Activated CD4-positive, alpha-beta T cell treated with anti-CD3 and anti-CD28 coated beads, Interleukin-10, Interleukin-2, amounts not matched to agents 100 ng/mL and 50 ng/mL, durations not matched to agents 16 hours and 8 hours (primary cell): ENCODE measurements around the gene TMEM184C.

Source experiments
- DNase-seq: peaks from one replicate; pipeline ENCODE4 v3.0.0-alpha.2; 2020

The TMEM184C gene

DNA sequence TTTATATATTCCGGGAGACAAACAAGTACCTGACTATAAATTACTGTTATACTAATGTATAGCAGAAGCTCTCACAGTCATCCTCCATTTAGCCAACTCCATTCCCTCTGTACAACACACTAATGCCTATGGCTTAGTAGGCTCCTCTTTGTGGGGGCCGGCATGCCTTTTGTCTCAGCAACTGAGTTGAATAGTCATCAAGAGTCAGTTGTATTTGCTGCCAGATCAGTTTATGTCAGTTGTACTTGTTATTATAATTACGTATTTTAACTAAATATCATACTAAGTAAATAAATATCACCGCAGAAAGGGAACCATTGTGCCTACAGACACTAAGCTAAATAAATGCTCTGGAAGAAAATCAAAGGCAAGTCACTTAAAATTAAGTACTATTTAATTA lies 56.9 kb downstream of the TMEM184C start:
- no peak for DNase-seq

DNA sequence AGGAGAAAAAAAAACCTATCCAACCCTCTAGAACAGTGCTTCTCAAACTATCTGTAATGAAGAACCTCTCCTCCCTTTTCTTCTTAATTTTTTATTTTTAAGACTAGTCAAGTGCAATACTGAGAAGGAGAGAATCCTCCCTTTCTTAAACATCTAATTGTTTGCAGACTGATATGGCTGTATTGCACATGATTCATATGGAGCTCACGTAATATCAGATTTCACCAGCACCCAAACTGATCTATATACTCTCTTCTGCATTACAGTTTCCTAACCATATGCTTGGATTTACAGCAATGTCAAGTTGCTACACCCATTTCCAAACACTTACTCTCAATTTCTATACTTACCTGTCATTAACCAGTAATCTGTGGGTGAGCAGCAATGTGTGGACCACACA lies 57.3 kb downstream of the TMEM184C start:
- DNase-seq: no peak

DNA sequence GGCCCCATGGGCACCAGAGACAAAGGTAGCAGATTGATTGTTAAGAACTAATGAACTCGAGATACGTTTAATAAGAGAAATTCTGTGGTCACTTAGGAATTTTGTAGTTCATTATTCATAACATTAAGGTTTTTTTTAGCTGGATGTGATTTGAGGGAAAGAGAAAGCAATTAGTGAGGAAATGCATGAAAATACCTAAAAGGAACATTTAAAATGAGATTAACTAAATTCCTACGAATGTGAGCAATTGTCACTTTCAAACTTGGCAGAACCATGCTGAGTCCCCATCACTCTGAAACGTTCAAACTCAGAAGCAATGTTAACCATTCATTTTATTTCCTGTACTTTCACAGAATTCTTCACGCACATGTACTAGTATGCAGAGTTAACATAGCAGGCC lies 60.9 kb downstream of the TMEM184C start:
- no peak for DNase-seq

DNA sequence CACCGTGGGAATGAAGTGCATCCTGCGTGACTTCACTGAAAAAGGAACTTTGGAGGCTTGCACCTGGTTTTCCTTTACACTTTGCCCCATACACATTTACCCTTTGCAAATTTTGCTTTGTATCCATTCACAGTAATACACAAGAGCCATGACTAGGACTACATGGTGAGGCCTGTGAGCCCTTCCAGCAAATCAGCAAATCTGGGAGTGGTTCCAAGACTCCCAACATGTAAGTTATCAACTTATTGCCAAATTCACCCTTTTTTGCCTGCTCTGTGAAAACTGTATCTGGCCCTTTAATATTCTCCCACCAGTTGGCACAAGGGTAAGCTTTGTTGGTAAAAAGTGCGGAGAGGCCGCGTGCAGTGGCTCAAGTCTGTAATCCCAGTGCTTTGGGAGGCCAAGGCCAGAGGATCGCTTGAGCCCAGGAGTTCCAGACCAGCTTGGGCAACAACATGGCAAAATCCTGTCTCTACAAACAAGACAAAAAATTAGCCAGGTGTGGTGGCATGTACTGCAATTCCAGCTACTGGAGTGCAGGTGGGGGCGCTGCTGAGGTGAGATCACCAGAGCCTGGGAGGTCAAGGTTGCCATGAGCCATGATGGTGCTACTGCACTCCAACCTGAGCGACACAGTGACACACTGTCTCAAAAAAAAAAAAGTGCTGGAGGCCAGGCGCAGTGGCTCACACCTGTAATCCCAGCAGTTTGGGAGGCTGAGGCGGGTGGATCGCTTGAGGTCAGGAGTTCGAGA lies 61.8 kb downstream of the TMEM184C start:
- peak; percentile 28 for DNase-seq

DNA sequence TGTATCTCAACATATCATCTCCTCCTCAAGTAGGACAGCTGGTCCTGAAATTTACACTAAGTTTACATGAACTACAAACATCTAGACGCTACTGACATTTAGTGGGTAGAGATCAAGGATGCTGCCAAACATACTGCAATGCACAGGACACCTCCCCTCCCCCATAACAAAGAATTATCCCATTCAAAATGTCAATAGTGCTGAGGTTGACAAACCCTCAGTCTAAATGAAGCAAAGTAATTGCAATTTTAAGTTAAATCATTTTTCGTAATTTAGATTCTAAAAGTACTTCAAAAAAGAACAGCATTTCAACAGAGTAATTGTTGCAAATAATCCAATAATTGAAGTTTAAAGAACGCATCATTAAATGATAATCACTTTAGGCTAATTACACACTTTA lies 65.6 kb downstream of the TMEM184C start:
- DNase-seq: no peak

DNA sequence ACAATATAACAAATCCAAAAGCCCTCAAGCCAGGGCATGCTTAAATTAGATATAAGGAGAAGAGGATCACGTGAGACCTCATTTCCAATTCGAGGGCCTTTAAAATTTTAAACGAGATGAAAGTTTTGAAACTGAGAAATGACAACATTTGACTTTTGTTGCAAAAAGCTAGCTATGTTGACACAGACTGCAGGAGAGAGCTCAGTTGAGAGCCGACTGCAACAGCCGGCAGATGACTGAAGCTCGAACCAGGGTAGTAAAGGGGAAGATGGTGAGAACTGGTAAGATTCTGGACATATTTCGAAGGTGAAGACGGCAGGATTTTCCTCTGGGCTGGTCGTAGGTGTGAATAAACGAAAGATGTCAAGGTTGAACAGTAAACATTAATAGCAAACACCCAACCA lies 66.0 kb downstream of the TMEM184C start:
- DNase-seq: peak; percentile 23

DNA sequence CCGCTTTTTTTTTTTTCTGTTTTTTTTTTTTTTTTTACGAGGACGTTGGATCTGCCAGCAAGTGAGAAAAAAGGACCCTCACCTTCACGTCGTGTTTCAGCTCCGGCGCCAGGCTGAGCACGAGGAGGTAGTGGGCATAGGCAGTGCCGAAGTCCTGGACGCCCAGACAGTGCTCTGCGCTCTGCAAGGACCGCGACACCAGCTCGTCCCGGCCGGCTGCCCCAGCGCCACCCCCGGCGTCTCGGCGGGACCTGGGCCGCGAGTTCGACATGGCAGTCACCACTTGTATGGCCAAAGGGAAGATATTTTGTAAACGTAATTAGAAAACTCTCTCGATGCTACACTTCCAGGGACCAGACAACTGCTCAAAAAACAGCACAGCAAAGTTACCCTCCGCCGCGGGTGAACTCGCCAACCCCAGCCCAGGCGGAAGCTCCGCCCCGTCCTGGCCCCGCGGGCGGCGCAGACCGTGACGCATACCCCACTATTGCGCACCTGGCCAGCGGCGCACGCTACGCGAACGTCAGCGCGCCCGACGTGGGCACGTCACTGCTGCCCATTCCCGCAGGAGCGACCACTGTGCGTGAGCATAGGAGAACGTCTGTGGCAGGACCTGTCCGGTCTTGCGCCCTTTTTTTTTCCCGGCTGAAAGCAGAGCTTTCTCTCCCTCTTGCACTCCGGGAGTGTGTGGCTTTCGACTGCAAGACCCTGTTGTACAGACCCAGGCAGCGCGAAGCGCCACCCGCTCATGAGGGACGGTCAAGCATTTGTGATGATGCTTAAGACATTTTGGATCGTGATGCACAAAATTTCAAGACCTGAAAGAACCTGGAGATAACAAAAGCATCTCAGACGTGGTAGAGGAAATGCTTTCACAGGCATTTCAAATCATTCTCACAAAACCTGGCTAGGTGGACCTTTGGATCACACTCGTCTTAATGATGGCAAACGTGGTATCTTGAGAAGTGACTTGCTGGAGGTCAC lies 66.8 kb downstream of the TMEM184C start, which contains the start of gene PRMT9:
TSS of gene PRMT9 (minus strand) at position 447 of the 984 bp plus-strand sequence. CDS start at position 271, 176 bp downstream.
- DNase-seq: peak; percentile 94

DNA sequence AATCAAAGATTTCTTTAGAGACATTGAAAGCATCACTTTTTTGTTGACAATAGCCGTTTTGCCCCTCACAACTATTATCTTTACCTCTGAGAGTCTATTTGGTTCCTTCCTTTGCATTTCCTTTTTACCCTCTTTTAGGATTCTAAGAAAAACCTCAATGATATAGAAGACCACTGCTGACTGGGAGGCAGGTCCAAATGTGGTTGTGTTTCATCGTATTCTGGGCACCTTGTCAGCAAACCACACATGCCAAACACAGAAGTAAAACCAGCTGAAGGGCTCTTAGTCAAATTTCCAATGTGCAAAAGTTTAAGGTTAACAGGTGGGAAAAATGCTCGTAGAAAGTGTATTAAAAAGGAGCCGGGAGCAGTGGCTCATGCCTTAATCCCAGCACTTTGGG lies 71.9 kb downstream of the TMEM184C start:
- DNase-seq: peak; percentile 30

DNA sequence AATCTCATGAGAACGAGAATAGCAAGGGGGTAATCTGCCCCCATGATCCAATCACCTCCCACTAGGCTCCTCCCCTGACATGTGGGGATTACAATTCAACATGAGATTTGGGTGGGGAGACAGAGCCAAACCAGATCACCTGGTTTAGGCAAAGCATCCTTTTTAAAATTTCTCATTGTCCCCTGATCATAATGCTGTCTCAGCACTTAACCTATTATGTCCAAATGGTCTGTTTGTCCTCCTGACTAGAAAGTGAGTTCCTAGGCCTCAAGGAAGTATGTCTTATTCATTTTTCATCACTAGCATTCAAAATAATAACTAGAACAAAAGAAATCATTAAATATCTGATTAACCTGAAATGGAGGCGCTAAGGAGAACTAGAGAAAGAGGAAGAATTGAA lies 74.6 kb downstream of the TMEM184C start:
- no peak for DNase-seq

DNA sequence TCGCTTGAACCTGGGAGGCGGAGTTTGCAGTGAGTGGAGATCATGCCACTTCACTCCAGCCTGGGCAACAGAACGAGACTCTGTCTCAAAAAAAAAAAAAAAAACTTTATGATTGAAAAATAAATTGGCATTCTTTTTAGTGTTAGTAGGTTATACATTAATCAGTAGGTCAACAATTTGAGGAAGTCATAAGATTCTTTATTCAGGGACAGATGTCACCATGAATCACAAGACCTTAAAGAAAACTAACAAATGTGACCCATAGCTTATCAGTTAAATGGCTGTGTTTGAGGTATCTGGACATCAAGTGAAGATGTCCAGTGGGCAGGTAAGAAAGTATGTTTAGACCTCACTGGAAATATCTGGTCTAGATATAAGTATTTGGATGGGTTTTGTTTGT lies 76.0 kb downstream of the TMEM184C start:
- no peak for DNase-seq

DNA sequence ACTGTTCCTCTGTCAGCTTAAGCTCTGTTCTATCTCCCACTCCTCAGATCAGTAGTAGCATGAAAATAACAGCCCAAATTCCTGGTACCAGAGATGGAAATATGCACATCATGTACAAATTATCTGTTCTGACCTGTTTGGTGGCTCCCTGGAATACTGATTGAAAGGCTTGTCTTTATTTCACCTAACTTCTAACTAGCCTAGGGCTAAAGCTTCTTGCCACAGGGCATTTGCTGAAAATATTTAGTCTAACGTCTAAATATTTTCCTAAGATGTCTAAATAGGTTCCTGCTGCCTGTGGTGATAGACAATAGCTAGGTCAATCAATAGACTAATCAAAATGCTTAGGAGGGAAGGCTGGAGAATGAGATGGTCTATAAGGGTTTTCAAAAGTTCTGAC lies 79.7 kb downstream of the TMEM184C start:
- no peak for DNase-seq

DNA sequence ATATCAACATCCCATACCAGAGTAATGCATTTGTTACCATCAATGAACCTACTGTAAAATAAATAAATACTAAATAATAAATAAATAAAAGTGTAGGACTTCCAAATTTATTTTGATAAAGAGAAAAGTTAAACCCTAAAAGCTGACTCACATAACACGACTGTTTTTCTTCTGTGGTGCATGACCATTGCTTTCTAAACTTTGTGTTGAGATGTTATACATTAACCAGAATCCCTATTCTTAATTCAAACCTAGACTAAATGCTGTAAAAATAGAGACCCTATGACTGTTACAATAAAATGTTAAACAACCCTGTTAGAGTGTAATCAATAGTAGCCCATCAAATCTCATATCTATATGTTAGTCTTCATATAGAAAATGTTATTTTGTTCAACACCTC lies 87.6 kb downstream of the TMEM184C start:
- DNase-seq: no peak

DNA sequence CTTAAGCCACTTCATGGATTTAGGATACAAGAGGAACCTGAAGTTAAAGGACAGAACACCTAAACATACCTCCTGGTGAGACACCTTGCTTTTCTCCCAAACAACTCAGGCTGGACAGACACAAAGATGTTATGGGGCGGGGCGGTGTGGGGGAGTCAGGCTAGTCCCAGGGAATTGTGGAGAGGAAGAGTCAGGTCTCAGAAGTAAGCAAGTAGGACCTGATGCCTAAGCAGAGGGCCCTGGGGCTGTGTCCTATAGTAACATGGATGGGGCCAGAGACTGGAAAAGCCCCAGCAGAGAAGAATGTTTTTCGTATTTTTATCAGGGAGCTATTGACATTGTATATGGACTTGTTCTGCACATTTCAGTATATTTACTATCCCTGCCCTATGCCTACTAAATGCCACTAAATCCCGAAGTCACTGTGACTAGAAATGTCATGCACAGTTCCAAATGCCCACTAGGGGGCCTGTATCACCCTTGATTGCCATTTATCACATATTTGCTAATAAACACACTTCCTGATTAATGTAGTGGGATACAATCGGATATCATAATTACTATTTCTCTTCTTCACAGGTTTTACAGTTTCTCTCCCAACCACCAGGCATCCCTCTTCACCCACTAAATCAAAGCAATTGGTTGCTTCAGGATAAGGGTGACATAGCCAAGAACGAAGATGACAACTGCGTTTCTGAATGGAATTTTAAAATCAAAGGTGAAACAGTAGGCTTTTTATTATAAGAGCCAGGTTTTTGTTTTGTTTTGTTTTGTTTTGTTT lies 90.9 kb downstream of the TMEM184C start:
- DNase-seq: peak; percentile 53

DNA sequence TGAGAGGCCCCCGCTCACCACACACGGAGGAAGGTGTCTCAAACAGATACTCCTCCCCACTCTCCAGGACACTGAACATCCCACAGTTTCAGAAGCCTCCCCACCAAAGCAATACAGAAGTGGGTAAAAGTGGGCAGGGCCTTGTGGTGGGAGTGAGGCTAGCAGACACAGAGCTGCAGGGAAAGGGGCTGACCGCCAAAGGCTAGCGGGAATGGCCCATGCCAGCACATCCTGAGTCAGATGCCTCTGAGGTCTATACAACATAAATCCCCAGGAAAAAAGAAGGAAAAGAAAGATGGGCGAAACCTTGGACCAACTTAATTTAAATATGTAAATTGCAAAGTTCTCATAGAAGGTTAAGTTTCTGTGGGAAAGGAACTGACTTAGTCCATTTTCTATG lies 92.8 kb downstream of the TMEM184C start:
- no peak for DNase-seq

DNA sequence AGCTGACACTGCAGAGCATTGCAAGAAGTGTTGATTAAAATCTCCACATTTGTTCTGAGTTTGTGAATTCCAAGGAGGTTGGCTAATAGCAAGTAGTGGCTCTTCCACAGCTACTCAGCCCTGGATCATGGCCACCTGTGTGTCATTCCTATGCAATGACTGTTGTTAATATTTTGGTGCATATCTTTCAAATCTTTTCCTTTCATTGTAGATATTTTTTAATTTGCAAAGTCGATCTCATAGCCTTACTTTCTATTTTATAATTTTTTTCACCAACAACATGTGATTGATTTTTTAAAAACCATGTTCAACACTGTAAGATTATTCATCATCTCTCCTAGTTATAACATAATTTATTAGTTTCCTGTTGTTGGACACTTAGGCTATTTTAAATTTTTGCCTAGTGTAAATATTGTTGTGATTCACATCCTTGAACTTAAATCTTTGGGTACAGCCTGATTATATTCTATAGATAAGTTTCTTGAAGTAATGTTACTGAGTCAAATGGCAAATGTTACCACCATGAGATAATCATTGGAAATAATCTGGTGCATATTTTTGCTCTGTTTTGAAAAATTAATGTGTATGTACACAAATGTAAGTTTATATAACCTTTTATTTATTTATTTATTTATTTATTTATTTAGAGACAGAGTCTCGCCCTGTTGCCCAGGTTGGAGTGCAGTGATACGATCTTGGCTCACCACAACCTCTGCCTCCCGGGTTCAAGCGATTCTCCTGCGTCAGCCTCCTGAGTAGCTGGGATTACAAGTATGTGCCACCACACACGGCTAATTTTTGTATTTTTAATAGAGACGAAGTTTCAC lies 97.6 kb downstream of the TMEM184C start:
- DNase-seq: no peak

DNA sequence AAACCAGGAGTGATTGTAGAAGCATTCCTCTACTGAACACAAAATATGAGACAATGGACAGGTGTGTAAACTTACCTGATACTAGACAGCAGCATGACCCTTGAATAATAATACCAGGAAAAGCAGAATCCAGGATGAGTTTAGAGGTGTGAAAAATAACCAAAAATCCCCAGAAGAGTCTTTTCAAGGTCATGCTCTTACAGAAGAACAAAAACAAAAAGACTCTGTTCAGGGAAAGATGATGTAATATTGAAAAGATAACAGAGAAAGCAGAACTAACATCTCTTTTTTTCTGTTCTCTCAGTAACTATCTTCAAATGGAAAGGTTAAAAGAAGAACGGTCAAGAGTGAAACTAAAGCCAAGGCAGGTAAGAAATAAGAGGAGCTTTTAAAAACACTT lies 100.7 kb downstream of the TMEM184C start:
- DNase-seq: no peak
